Activated naive CD4-positive, alpha-beta T cell treated with anti-CD3 and anti-CD28 coated beads for 36 hours (primary cell): Measurements from ENCODE around the gene GGN. TPM values are rescaled to one million over a fixed set of nuclear protein-coding genes. Genes with fewer than 3 reads are reported as not detected.
"Not testable (repeated sequence)": the region's sequence is repeated elsewhere in the genome, so short reads cannot be mapped to it uniquely, and the experiment has no call there.

Experiments
- CTCF ChIA-PET: fragments of 350-600 bp; sonication (Branson Sonifier 250); formaldehyde crosslinking; loops from one replicate; lab custom pipeline; 2021; ENCODE audit warnings: antibody characterized with exemption; lab: Charles Lee
- DNase-seq: peaks from one replicate; pipeline ENCODE4 v3.0.0-alpha.2; 2020
- H3K27ac Mint-ChIP-seq: one replicate; pipeline ENCODE4 v1.8.0; 2021; ENCODE audit warnings: mild to moderate bottlenecking, mixed read lengths
- H3K27me3 Mint-ChIP-seq: one replicate; pipeline ENCODE4 v1.8.0; 2021; ENCODE audit warnings: low read depth, mixed read lengths
- H3K36me3 Mint-ChIP-seq: one replicate; pipeline ENCODE4 v1.8.0; 2021; ENCODE audit warnings: low read depth, mixed read lengths
- H3K4me1 Mint-ChIP-seq: one replicate; pipeline ENCODE4 v1.8.0; 2021; ENCODE audit warnings: low read depth, mixed read lengths
- H3K4me3 Mint-ChIP-seq: one replicate; pipeline ENCODE4 v1.8.0; 2021; ENCODE audit warnings: mild to moderate bottlenecking, moderate library complexity, mixed read lengths
- H3K9me3 Mint-ChIP-seq: one replicate; pipeline ENCODE4 v1.8.0; 2021; ENCODE audit warnings: mixed read lengths
- intact Hi-C: fragments of 100-400 bp; cut with micrococcal nuclease; formaldehyde crosslinking; loops from one replicate; pipeline ENCODE4 v1.15.1; 2023
- total RNA-seq, 2 experiments: library from RNA; stranded (reverse); gene quantifications; one replicate each; pipeline ENCODE4 v1.2.3, GENCODE V29; 2021

Gene GGN
- total RNA-seq, 2 experiments from 2014 or later, result 0.26 to 0.40 TPM

- Mint-ChIP-seq H3K9me3 (no peaks in the 10 kb centered on the region), H3K4me1 (peaks cover 17% of the 10 kb centered on the region), H3K27me3 (peaks cover 8% of the 10 kb centered on the region), H3K36me3 (peaks cover 10% of the 10 kb centered on the region), H3K4me3 (no peak overlapping the region), H3K27ac (no peak overlapping the region)
- intact Hi-C loops, result loop anchor here (10.0 kb wide), 1 partner anchor 484 kb away; no protein-coding TSS in a partner anchor
- CTCF ChIA-PET, result interaction anchor here (1.8 kb wide), 1 partner anchor 35 kb away, joined by 5 read pairs; the partner anchor contains the start of gene CATSPERG
- DNase-seq, result no peak
Measured at GRCh38 chr19:38371081-38371480, 16.8 kb downstream of the GGN start.

- peaks cover 7% of the 10 kb centered on the region for H3K36me3 Mint-ChIP-seq
- no peak for DNase-seq
- no peak overlapping the region for H3K27ac Mint-ChIP-seq
- no peak overlapping the region for H3K4me3 Mint-ChIP-seq
- intact Hi-C loops, result loop anchor here (10.0 kb wide), 1 partner anchor 485 kb away; no protein-coding TSS in a partner anchor
- no peaks in the 10 kb centered on the region for H3K9me3 Mint-ChIP-seq
- H3K27me3 Mint-ChIP-seq, result peaks cover 9% of the 10 kb centered on the region
- H3K4me1 Mint-ChIP-seq, result peaks cover 10% of the 10 kb centered on the region
- CTCF ChIA-PET, result interaction anchor here (0.6 to 1.8 kb wide), 2 partner anchors 34 to 869 kb away, joined by 4 to 5 read pairs; partner anchors contain the start of gene CATSPERG
Measured at GRCh38 chr19:38370299-38370698, 17.5 kb downstream of the GGN start.

- no peak for DNase-seq
- Mint-ChIP-seq H3K36me3 (peaks cover under 1% of the 10 kb centered on the region), H3K27me3 (peaks cover 9% of the 10 kb centered on the region), H3K4me1 (peaks cover 3% of the 10 kb centered on the region), H3K9me3 (no peaks in the 10 kb centered on the region), H3K27ac (no peak overlapping the region), H3K4me3 (no peak overlapping the region)
- intact Hi-C loops, result no loop called here
- CTCF ChIA-PET, result interaction anchor here (1.8 kb wide), 1 partner anchor 34 kb away, joined by 5 read pairs; the partner anchor contains the start of gene CATSPERG
Measured at GRCh38 chr19:38369584-38369983, 18.2 kb downstream of the GGN start.

GRCh38 chr19:38367041-38367440, 20.8 kb downstream of the GGN start:
- no peaks in the 10 kb centered on the region for H3K36me3 Mint-ChIP-seq
- H3K4me3 Mint-ChIP-seq, result no peak overlapping the region
- CTCF ChIA-PET, result no interaction called here
- H3K27ac Mint-ChIP-seq, result no peak overlapping the region
- no peak for DNase-seq
- H3K9me3 Mint-ChIP-seq, result no peaks in the 10 kb centered on the region
- peaks cover 1% of the 10 kb centered on the region for H3K4me1 Mint-ChIP-seq
- intact Hi-C loops, result no loop called here
- H3K27me3 Mint-ChIP-seq, result peaks cover 11% of the 10 kb centered on the region

- Mint-ChIP-seq H3K27me3 (peaks cover 31% of the 10 kb centered on the region), H3K4me3 (peak overlapping the region; percentile 29)
- DNase-seq, H3K36me3 Mint-ChIP-seq, H3K9me3 Mint-ChIP-seq, H3K27ac Mint-ChIP-seq, H3K4me1 Mint-ChIP-seq: not testable (repeated sequence)
- intact Hi-C loops, result loop anchor here (1.0 kb wide), 1 partner anchor 283 kb away; no protein-coding TSS in a partner anchor
- CTCF ChIA-PET, result interaction anchor here (1.2 kb wide), 1 partner anchor 25 kb away, joined by 3 read pairs; no protein-coding TSS in a partner anchor
Measured at GRCh38 chr19:38362946-38363688, 24.7 kb downstream of the GGN start.

GRCh38 chr19:38362076-38362945, 25.5 kb downstream of the GGN start:
- DNase-seq, result peak; percentile 82
- Mint-ChIP-seq H3K4me3 (peak overlapping the region; percentile 78), H3K4me1 (peaks cover 10% of the 10 kb centered on the region), H3K27ac (no peak overlapping the region), H3K36me3 (no peaks in the 10 kb centered on the region), H3K9me3 (no peaks in the 10 kb centered on the region), H3K27me3 (peaks cover 31% of the 10 kb centered on the region)
- CTCF ChIA-PET, result interaction anchor here (0.9 to 1.2 kb wide), 2 partner anchors 24 to 118 kb away, joined by 3 to 6 read pairs; no protein-coding TSS in a partner anchor
- intact Hi-C loops, result loop anchor here (1.0 kb wide), 1 partner anchor 282 kb away; no protein-coding TSS in a partner anchor

GRCh38 chr19:38361633-38362075, 26.2 kb downstream of the GGN start:
- Mint-ChIP-seq H3K36me3 (no peaks in the 10 kb centered on the region), H3K27me3 (peaks cover 31% of the 10 kb centered on the region), H3K4me3 (peak overlapping the region; percentile 78), H3K27ac (no peak overlapping the region), H3K9me3 (no peaks in the 10 kb centered on the region), H3K4me1 (peaks cover 10% of the 10 kb centered on the region)
- intact Hi-C loops, result loop anchor here (1.0 to 2.0 kb wide), 2 partner anchors 25 to 281 kb away; no protein-coding TSS in a partner anchor
- DNase-seq, result peak; percentile 66
- CTCF ChIA-PET, result interaction anchor here (0.9 to 1.2 kb wide), 2 partner anchors 23 to 118 kb away, joined by 3 to 6 read pairs; no protein-coding TSS in a partner anchor

GRCh38 chr19:38360839-38361631, 26.8 kb downstream of the GGN start:
- intact Hi-C loops, result loop anchor here (2.0 kb wide), 1 partner anchor 24 kb away; no protein-coding TSS in a partner anchor
- peaks cover 27% of the 10 kb centered on the region for H3K27me3 Mint-ChIP-seq
- no peak overlapping the region for H3K27ac Mint-ChIP-seq
- peak overlapping the region; percentile 78 for H3K4me3 Mint-ChIP-seq
- H3K9me3 Mint-ChIP-seq, result no peaks in the 10 kb centered on the region
- peaks cover 10% of the 10 kb centered on the region for H3K4me1 Mint-ChIP-seq
- CTCF ChIA-PET, result interaction anchor here (0.6 to 1.0 kb wide), 2 partner anchors 104 to 117 kb away, joined by 4 to 5 read pairs; no protein-coding TSS in a partner anchor
- no peak for DNase-seq
- no peaks in the 10 kb centered on the region for H3K36me3 Mint-ChIP-seq

GRCh38 chr19:38360351-38360750, 27.5 kb downstream of the GGN start:
- Mint-ChIP-seq H3K9me3 (no peaks in the 10 kb centered on the region), H3K4me1 (peaks cover 10% of the 10 kb centered on the region), H3K27ac (no peak overlapping the region), H3K4me3 (peak overlapping the region; percentile 78), H3K36me3 (no peaks in the 10 kb centered on the region), H3K27me3 (peaks cover 26% of the 10 kb centered on the region)
- intact Hi-C loops, result loop anchor here (2.0 kb wide), 1 partner anchor 24 kb away; no protein-coding TSS in a partner anchor
- CTCF ChIA-PET, result interaction anchor here (0.6 to 1.0 kb wide), 2 partner anchors 103 to 116 kb away, joined by 4 to 5 read pairs; no protein-coding TSS in a partner anchor
- DNase-seq, result no peak

- Mint-ChIP-seq H3K36me3 (no peaks in the 10 kb centered on the region), H3K27ac (no peak overlapping the region), H3K27me3 (peaks cover 26% of the 10 kb centered on the region), H3K9me3 (no peaks in the 10 kb centered on the region), H3K4me1 (peaks cover 10% of the 10 kb centered on the region), H3K4me3 (no peak overlapping the region)
- intact Hi-C loops, result loop anchor here (2.0 kb wide), 1 partner anchor 23 kb away; no protein-coding TSS in a partner anchor
- CTCF ChIA-PET, result no interaction called here
- no peak for DNase-seq
Measured at GRCh38 chr19:38359242-38360021, 28.4 kb downstream of the GGN start.
